ENCODE data around the gene HOATZ.

Gene HOATZ

GRCh38 chr11:111570796-111571195 is 56.2 kb downstream of the HOATZ start:
- Histone ChIP-seq H3K4me3 (ENCODE audit: low read depth, low read length) (no peak overlapping the region), H3K9ac (ENCODE audit: low read depth, low read length) (no peak overlapping the region), H3K27me3 (ENCODE audit: control insufficient read depth, insufficient read depth, low read length) (no peaks in the 10 kb centered on the region), H3K36me3 (ENCODE audit: control insufficient read depth, insufficient read depth, low read length) (no peaks in the 10 kb centered on the region), H3K9me3 (ENCODE audit: control insufficient read depth, insufficient read depth, low read length) (no peaks in the 10 kb centered on the region), H3K4me1 (ENCODE audit: control insufficient read depth, insufficient read depth, low read length) (peaks cover 12% of the 10 kb centered on the region)

GRCh38 chr11:111571829-111572501 is 57.4 kb downstream of the HOATZ start:
- no peak overlapping the region for H3K9ac ChIP-seq (ENCODE audit: low read depth, low read length)
- H3K4me1 ChIP-seq (ENCODE audit: control insufficient read depth, insufficient read depth, low read length) = peaks cover 4% of the 10 kb centered on the region
- H3K27me3 ChIP-seq (ENCODE audit: control insufficient read depth, insufficient read depth, low read length) = no peaks in the 10 kb centered on the region
- no peak overlapping the region for H3K4me3 ChIP-seq (ENCODE audit: low read depth, low read length)
- no peaks in the 10 kb centered on the region for H3K9me3 ChIP-seq (ENCODE audit: control insufficient read depth, insufficient read depth, low read length)
- H3K36me3 ChIP-seq (ENCODE audit: control insufficient read depth, insufficient read depth, low read length) = no peaks in the 10 kb centered on the region

GRCh38 chr11:111572581-111572980 is 58.0 kb downstream of the HOATZ start:
- Histone ChIP-seq H3K36me3 (ENCODE audit: control insufficient read depth, insufficient read depth, low read length) (no peaks in the 10 kb centered on the region), H3K9ac (ENCODE audit: low read depth, low read length) (no peak overlapping the region), H3K9me3 (ENCODE audit: control insufficient read depth, insufficient read depth, low read length) (no peaks in the 10 kb centered on the region), H3K27me3 (ENCODE audit: control insufficient read depth, insufficient read depth, low read length) (no peaks in the 10 kb centered on the region), H3K4me1 (ENCODE audit: control insufficient read depth, insufficient read depth, low read length) (peaks cover 4% of the 10 kb centered on the region), H3K4me3 (ENCODE audit: low read depth, low read length) (no peak overlapping the region)

GRCh38 chr11:111573821-111574249 is 59.3 kb downstream of the HOATZ start:
- no peaks in the 10 kb centered on the region for H3K27me3 ChIP-seq (ENCODE audit: control insufficient read depth, insufficient read depth, low read length)
- H3K4me1 ChIP-seq (ENCODE audit: control insufficient read depth, insufficient read depth, low read length) = peaks cover 4% of the 10 kb centered on the region
- no peaks in the 10 kb centered on the region for H3K9me3 ChIP-seq (ENCODE audit: control insufficient read depth, insufficient read depth, low read length)
- no peak overlapping the region for H3K9ac ChIP-seq (ENCODE audit: low read depth, low read length)
- no peak overlapping the region for H3K4me3 ChIP-seq (ENCODE audit: low read depth, low read length)
- no peaks in the 10 kb centered on the region for H3K36me3 ChIP-seq (ENCODE audit: control insufficient read depth, insufficient read depth, low read length)

GRCh38 chr11:111574373-111575225 is 60.0 kb downstream of the HOATZ start:
- Histone ChIP-seq H3K4me1 (ENCODE audit: control insufficient read depth, insufficient read depth, low read length) (peaks cover 4% of the 10 kb centered on the region), H3K27me3 (ENCODE audit: control insufficient read depth, insufficient read depth, low read length) (no peaks in the 10 kb centered on the region), H3K9me3 (ENCODE audit: control insufficient read depth, insufficient read depth, low read length) (no peaks in the 10 kb centered on the region), H3K9ac (ENCODE audit: low read depth, low read length) (no peak overlapping the region), H3K36me3 (ENCODE audit: control insufficient read depth, insufficient read depth, low read length) (no peaks in the 10 kb centered on the region), H3K4me3 (ENCODE audit: low read depth, low read length) (no peak overlapping the region)

GRCh38 chr11:111575740-111576139 is 61.2 kb downstream of the HOATZ start:
- H3K4me3 ChIP-seq (ENCODE audit: low read depth, low read length) = no peak overlapping the region
- H3K27me3 ChIP-seq (ENCODE audit: control insufficient read depth, insufficient read depth, low read length) = no peaks in the 10 kb centered on the region
- no peak overlapping the region for H3K9ac ChIP-seq (ENCODE audit: low read depth, low read length)
- H3K36me3 ChIP-seq (ENCODE audit: control insufficient read depth, insufficient read depth, low read length) = no peaks in the 10 kb centered on the region
- peaks cover 4% of the 10 kb centered on the region for H3K4me1 ChIP-seq (ENCODE audit: control insufficient read depth, insufficient read depth, low read length)
- no peaks in the 10 kb centered on the region for H3K9me3 ChIP-seq (ENCODE audit: control insufficient read depth, insufficient read depth, low read length)

- Histone ChIP-seq H3K9me3 (ENCODE audit: control insufficient read depth, insufficient read depth, low read length) (no peaks in the 10 kb centered on the region), H3K36me3 (ENCODE audit: control insufficient read depth, insufficient read depth, low read length) (no peaks in the 10 kb centered on the region), H3K9ac (ENCODE audit: low read depth, low read length) (no peak overlapping the region), H3K27me3 (ENCODE audit: control insufficient read depth, insufficient read depth, low read length) (no peaks in the 10 kb centered on the region), H3K4me3 (ENCODE audit: low read depth, low read length) (no peak overlapping the region), H3K4me1 (ENCODE audit: control insufficient read depth, insufficient read depth, low read length) (peaks cover 4% of the 10 kb centered on the region)
Measured at GRCh38 chr11:111577821-111578220, 63.2 kb downstream of the HOATZ start.

GRCh38 chr11:111581341-111581740 is 66.8 kb downstream of the HOATZ start:
- Histone ChIP-seq H3K4me1 (ENCODE audit: control insufficient read depth, insufficient read depth, low read length) (peaks cover 7% of the 10 kb centered on the region), H3K27me3 (ENCODE audit: control insufficient read depth, insufficient read depth, low read length) (no peaks in the 10 kb centered on the region), H3K36me3 (ENCODE audit: control insufficient read depth, insufficient read depth, low read length) (no peaks in the 10 kb centered on the region), H3K9ac (ENCODE audit: low read depth, low read length) (no peak overlapping the region), H3K9me3 (ENCODE audit: control insufficient read depth, insufficient read depth, low read length) (no peaks in the 10 kb centered on the region), H3K4me3 (ENCODE audit: low read depth, low read length) (no peak overlapping the region)

DNA sequence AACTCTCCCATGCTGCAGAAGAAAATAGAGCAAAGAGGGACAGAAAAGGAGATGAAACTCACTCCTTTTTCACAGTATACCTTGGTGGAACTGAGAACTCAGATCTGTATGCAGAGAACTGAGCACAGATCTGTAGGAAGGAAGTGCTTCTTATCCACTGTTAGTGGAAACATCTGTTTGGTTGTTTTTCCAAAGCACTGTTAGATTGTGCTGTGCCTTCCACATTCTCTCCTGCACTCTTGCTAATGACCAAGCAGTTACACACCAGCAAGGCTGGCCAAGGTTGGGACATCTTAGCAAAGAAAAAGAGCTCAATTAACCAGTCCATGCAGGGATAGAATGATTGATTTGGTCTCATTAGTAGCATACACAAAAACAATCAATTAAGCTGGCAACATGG is 67.6 kb downstream of the HOATZ start:
- no peaks in the 10 kb centered on the region for H3K36me3 ChIP-seq (ENCODE audit: control insufficient read depth, insufficient read depth, low read length)
- no peak overlapping the region for H3K9ac ChIP-seq (ENCODE audit: low read depth, low read length)
- H3K4me3 ChIP-seq (ENCODE audit: low read depth, low read length) = no peak overlapping the region
- H3K4me1 ChIP-seq (ENCODE audit: control insufficient read depth, insufficient read depth, low read length) = peaks cover 7% of the 10 kb centered on the region
- H3K9me3 ChIP-seq (ENCODE audit: control insufficient read depth, insufficient read depth, low read length) = no peaks in the 10 kb centered on the region
- no peaks in the 10 kb centered on the region for H3K27me3 ChIP-seq (ENCODE audit: control insufficient read depth, insufficient read depth, low read length)

DNA sequence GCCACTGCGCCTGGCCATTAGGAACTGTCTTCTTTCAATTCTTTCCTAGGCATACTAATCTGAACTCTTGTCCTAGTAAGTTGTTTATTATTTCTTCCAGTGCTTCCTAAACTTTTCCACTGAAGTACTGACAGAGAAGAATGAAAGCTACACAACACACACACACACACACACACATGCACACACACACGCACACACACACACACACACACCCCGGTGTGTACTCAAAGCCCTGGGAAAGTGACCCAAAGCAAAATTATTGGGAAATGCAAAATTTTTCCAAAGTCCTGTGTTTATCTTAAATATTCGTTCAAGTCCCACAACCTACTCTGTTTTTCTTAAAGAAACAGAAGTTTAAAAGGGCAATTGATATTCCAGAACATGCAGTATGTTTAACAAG is 68.3 kb downstream of the HOATZ start:
- no peak overlapping the region for H3K9ac ChIP-seq (ENCODE audit: low read depth, low read length)
- H3K4me3 ChIP-seq (ENCODE audit: low read depth, low read length) = no peak overlapping the region
- no peaks in the 10 kb centered on the region for H3K9me3 ChIP-seq (ENCODE audit: control insufficient read depth, insufficient read depth, low read length)
- H3K4me1 ChIP-seq (ENCODE audit: control insufficient read depth, insufficient read depth, low read length) = peaks cover 7% of the 10 kb centered on the region
- no peaks in the 10 kb centered on the region for H3K27me3 ChIP-seq (ENCODE audit: control insufficient read depth, insufficient read depth, low read length)
- no peaks in the 10 kb centered on the region for H3K36me3 ChIP-seq (ENCODE audit: control insufficient read depth, insufficient read depth, low read length)

DNA sequence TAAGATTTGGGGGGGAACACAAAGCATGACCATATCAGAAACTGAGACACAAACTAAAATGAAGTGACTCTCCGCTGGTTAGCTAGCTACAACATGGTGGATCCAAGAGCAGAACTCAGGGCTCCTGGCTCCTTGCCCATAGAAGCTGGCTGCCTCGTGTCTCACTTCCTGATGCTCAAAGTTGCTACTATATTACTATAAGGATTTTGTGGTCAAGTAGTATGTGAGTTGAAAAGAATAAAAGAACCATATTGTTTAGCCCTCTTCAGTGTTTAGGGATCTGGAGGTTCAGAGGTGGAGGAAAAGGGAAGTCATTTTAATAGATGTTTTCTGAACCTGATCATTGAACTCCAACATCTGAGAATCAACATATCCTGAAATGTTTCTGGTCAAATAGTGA is 70.8 kb downstream of the HOATZ start:
- H3K36me3 ChIP-seq (ENCODE audit: control insufficient read depth, insufficient read depth, low read length) = no peaks in the 10 kb centered on the region
- no peak overlapping the region for H3K9ac ChIP-seq (ENCODE audit: low read depth, low read length)
- no peaks in the 10 kb centered on the region for H3K27me3 ChIP-seq (ENCODE audit: control insufficient read depth, insufficient read depth, low read length)
- H3K4me3 ChIP-seq (ENCODE audit: low read depth, low read length) = no peak overlapping the region
- no peaks in the 10 kb centered on the region for H3K9me3 ChIP-seq (ENCODE audit: control insufficient read depth, insufficient read depth, low read length)
- H3K4me1 ChIP-seq (ENCODE audit: control insufficient read depth, insufficient read depth, low read length) = peaks cover 7% of the 10 kb centered on the region

DNA sequence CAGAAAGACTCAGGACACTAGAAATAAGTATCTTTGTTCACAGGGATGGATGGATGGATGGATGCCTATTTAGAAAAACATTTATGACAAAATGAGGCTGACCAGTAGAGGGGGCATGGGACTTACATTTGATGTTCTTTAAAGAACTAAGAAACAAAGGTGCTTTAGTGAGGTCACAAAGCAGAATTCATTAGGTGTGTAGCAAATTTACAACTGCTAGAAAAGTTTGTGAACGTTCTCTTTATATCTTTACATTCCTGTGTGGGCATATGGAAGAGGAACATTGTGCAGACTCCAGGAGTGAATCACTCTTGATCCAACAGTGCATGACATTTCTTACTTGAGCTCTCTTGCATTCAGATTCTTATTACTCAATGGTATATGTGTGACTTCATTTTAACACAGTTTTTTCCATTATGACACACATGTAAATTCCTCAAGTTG is 71.8 kb downstream of the HOATZ start:
- Histone ChIP-seq H3K9me3 (ENCODE audit: control insufficient read depth, insufficient read depth, low read length) (no peaks in the 10 kb centered on the region), H3K9ac (ENCODE audit: low read depth, low read length) (no peak overlapping the region), H3K4me3 (ENCODE audit: low read depth, low read length) (no peak overlapping the region), H3K4me1 (ENCODE audit: control insufficient read depth, insufficient read depth, low read length) (peaks cover 7% of the 10 kb centered on the region), H3K27me3 (ENCODE audit: control insufficient read depth, insufficient read depth, low read length) (no peaks in the 10 kb centered on the region), H3K36me3 (ENCODE audit: control insufficient read depth, insufficient read depth, low read length) (no peaks in the 10 kb centered on the region)

Measured in iPS-15b (cell line).